Endothelial cell of umbilical vein (primary cell): ENCODE measurements around the gene RAB25.

Experiments
- CTCF ChIP-seq, 2 donors: IDR thresholded peaks; 1 replicate in 1 of 2; 2 replicates in 1 of 2; pipeline ENCODE4 v1.5.1; 2011; ENCODE audit warnings: low read length in 2 of 2, mild to moderate bottlenecking in 2 of 2, moderate library complexity in 2 of 2, control low read depth in 1 of 2, inconsistent platforms in 1 of 2, low read depth in 1 of 2; ENCODE audit not compliant: insufficient read depth in 1 of 2; ENCODE audit errors: extremely low read depth in 1 of 2
- EZH2 ChIP-seq: IDR thresholded peaks from 2 replicates; pipeline ENCODE4 v1.6.1; 2012; ENCODE audit warnings: borderline replicate concordance, low read depth, mild to moderate bottlenecking, moderate library complexity, low read length, inconsistent platforms; ENCODE audit not compliant: severe bottlenecking
- FOS ChIP-seq: IDR thresholded peaks from 2 replicates; pipeline ENCODE4 v1.6.1; 2011; ENCODE audit warnings: mild to moderate bottlenecking, low read length, moderate library complexity, borderline replicate concordance; ENCODE audit not compliant: insufficient read depth
- GATA2 ChIP-seq: IDR thresholded peaks from 2 replicates; pipeline ENCODE4 v1.7.0; 2011; ENCODE audit warnings: low read depth, mild to moderate bottlenecking, moderate library complexity, mixed read lengths, low read length; ENCODE audit not compliant: insufficient read length, insufficient read depth
- MAX ChIP-seq: IDR thresholded peaks from 2 replicates; pipeline ENCODE4 v1.6.1; 2011; ENCODE audit not compliant: insufficient read depth, insufficient read length
- MYC ChIP-seq: IDR thresholded peaks from one replicate; pipeline ENCODE4 v1.6.1; 2011; ENCODE audit warnings: mild to moderate bottlenecking, low read depth, low read length
- POLR2A ChIP-seq: IDR thresholded peaks from 2 replicates; pipeline ENCODE4 v1.6.1; 2012; ENCODE audit warnings: low read depth, mild to moderate bottlenecking, control low read depth, low read length
- POLR2AphosphoS5 ChIP-seq: IDR thresholded peaks from 2 replicates; pipeline ENCODE4 v1.6.1; 2012; ENCODE audit warnings: low read depth, mild to moderate bottlenecking, control low read depth, low read length, moderate library complexity; ENCODE audit not compliant: insufficient read depth

DNA sequence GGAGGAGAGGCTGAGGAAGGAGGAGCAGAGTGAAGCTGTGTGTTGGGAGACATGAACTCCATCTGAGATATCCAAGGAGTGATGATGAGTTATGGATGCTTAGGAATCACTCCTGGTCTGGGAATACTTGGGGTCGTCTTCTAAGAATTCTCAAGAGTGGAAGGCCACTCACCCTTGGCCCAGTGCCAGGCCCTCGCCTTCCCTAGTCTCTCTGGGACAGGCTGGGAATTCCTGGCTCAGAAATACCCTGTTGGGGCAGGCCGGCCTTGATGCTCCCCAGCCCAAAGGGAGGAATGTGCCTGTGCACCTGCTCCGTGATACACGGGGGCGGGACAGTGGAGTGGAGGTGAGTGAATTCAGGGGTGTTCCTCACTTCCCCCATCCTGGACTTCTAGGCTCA is 40.9 kb downstream of the RAB25 start:
- no peak for TF ChIP-seq POLR2A
- no peak for TF ChIP-seq MAX
- no peak for TF ChIP-seq CTCF (IDR thresholded peaks at IDR 0.05; ENCODE audit: extremely low read depth in 1 of 2, insufficient read depth in 1 of 2, low read depth in 1 of 2, low read length in 2 of 2)
- no peak for TF ChIP-seq EZH2
- TF ChIP-seq POLR2AphosphoS5 = no peak
- TF ChIP-seq FOS = no peak
- TF ChIP-seq MYC = no peak
- TF ChIP-seq GATA2 = no peak
